Measurements from ENCODE around the gene LTA.
"Not testable (repeated sequence)": the region's sequence is repeated elsewhere in the genome, so short reads cannot be mapped to it uniquely, and the experiment has no call there.

The LTA gene

DNA sequence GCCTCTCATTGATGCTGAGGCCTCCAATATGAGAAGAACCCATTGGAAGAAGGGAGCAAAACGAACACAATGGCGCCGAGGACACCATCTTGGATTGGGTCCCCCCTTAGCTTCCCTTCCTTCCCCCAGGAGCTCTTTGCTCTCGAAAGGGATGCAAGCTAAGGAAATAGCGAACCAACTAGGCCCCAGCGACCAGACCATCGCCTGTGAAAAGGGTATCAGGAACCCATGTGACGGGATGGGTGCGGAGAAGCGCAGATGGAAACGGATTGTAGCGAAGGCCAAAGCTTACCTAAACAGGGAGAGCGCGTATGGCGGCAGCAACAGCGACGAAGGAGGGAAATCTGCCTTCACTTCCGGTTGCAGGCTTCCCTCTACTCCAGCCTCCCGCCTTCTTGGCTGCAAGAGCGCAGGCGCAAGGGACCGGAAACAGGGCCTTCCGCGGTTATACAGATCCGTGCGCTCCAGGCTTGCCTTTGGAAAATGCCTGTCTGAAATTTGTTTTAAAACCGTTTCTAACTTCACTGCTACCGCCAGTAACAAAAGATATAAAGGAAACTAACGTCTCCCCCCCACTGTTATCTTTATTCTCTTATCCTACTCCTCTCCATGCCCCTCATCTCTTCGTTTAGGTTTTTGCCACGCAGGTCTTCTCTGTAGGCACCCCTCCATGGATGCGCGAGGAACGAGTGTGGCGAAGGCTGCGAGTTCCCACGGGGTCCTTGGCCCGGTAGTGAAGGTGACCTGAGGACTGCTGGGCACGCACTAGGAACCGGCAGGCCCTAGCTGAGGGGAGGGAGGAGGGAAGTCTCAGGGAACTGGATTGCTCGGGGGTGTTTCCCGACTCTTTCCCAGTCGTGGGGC, 30.2 kb upstream of the LTA start, which contains the start of gene DDX39B:
Gene DDX39B (minus strand): TSS at position 346 of the 864 bp plus-strand sequence. CDS start 1,471 bp downstream, outside the sequence.
- Histone ChIP-seq H3K9ac (peak within 1 kb of the TSS; percentile 97), H4K20me1 (peaks cover 43% of the 10 kb centered on the region), H3K27me3 (no peaks in the 10 kb centered on the region), H3K4me3 (peak within 1 kb of the TSS; percentile 87), H3K9me3 (no peaks in the 10 kb centered on the region), H3K36me3 (peaks cover 39% of the 10 kb centered on the region), H3K27ac (peak within 1 kb of the TSS; percentile 97), H3K4me1 (peaks cover 67% of the 10 kb centered on the region), H3K4me2 (peak within 1 kb of the TSS; percentile 98)
- TF ChIP-seq Cebpa-rat (IDR thresholded peaks at IDR 0.05) = no peak

DNA sequence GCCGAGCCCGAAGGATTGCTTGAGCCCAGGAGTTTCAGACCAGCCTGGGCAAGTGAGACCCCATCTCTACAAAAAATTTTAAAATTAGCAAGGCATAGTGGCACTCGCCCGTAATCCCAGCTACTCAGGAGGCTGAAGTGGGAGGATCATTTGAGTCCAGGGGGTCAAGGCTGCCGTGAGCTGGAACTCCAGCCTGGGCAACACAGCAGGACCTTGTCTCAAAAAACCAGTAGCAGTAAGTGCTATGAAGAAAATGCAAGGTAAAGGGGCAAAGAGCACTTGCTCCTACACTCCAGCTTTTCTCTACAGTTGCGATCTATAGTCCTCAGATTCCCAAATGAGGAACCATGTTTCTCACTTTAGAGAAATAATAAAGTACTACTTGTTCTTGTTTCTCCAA, 28.4 kb upstream of the LTA start:
- no peaks in the 10 kb centered on the region for H3K9me3 ChIP-seq
- no peak for TF ChIP-seq Cebpa-rat (IDR thresholded peaks at IDR 0.05)
- no peaks in the 10 kb centered on the region for H3K27me3 ChIP-seq
- peak overlapping the region; percentile 87 for H3K4me2 ChIP-seq
- no peak overlapping the region for H3K4me3 ChIP-seq
- peaks cover 26% of the 10 kb centered on the region for H4K20me1 ChIP-seq
- H3K27ac ChIP-seq = no peak overlapping the region
- H3K9ac ChIP-seq = no peak overlapping the region
- H3K36me3 ChIP-seq = peaks cover 21% of the 10 kb centered on the region
- H3K4me1 ChIP-seq = peaks cover 65% of the 10 kb centered on the region

GRCh38 chr6:31544676-31545075, 27.4 kb upstream of the LTA start:
- TF ChIP-seq Cebpa-rat (IDR thresholded peaks at IDR 0.05) = no peak
- peak overlapping the region; percentile 93 for H3K4me2 ChIP-seq
- no peaks in the 10 kb centered on the region for H3K27me3 ChIP-seq
- peaks cover 13% of the 10 kb centered on the region for H3K36me3 ChIP-seq
- H3K4me3 ChIP-seq = no peak overlapping the region
- H3K9ac ChIP-seq = peak overlapping the region; percentile 61
- peaks cover 16% of the 10 kb centered on the region for H4K20me1 ChIP-seq
- 0 out of 2 replicates have a peak overlapping the region, but pooled peaks have one; percentile 64 for H3K27ac ChIP-seq
- H3K9me3 ChIP-seq = no peaks in the 10 kb centered on the region
- peaks cover 65% of the 10 kb centered on the region for H3K4me1 ChIP-seq

DNA sequence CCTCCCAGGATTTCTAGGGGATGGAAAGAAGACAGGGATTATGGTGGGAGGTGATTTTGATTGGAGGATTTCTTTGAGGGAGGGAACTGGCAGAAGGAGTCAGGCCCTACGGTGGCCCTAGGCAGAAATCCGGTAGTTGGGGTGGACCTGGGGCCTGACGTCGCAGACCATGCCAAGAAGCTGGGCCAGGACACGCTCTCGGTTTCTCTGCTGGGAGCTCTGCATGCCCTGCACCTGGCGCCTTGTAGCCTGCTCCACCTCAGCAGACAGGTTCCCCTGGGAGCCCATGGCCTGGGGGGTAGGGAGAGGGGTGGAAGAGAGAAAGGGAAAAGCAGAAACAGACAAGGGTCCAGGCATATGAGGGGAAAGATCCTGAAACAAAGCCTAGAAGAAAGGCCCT, 26.8 kb upstream of the LTA start:
- H3K9me3 ChIP-seq = no peaks in the 10 kb centered on the region
- peak overlapping the region; percentile 63 for H3K4me3 ChIP-seq
- peaks cover 65% of the 10 kb centered on the region for H3K4me1 ChIP-seq
- no peaks in the 10 kb centered on the region for H3K27me3 ChIP-seq
- TF ChIP-seq Cebpa-rat (IDR thresholded peaks at IDR 0.05) = no peak
- H3K36me3 ChIP-seq = peaks cover 8% of the 10 kb centered on the region
- peak overlapping the region; percentile 64 for H3K27ac ChIP-seq
- peak overlapping the region; percentile 93 for H3K4me2 ChIP-seq
- peak overlapping the region; percentile 61 for H3K9ac ChIP-seq
- H4K20me1 ChIP-seq = peaks cover 9% of the 10 kb centered on the region

GRCh38 chr6:31546339-31546957, 25.6 kb upstream of the LTA start, which contains the start of gene ATP6V1G2:
Gene ATP6V1G2, minus strand, starts transcription at chr6:31546608. Its CDS starts 49 bp downstream, at chr6:31546559.
- Histone ChIP-seq H3K4me3 (peak within 1 kb of the TSS; percentile 63), H3K27me3 (no peaks in the 10 kb centered on the region), H3K36me3 (peaks cover 12% of the 10 kb centered on the region; the same call in 1 of the 2 replicates), H3K27ac (peak within 1 kb of the TSS; percentile 84), H3K9ac (peak within 1 kb of the TSS; percentile 78), H3K4me2 (peak within 1 kb of the TSS; percentile 93), H4K20me1 (no peaks in the 10 kb centered on the region), H3K9me3 (no peaks in the 10 kb centered on the region), H3K4me1 (peaks cover 73% of the 10 kb centered on the region)
- no peak for TF ChIP-seq Cebpa-rat (IDR thresholded peaks at IDR 0.05)

DNA sequence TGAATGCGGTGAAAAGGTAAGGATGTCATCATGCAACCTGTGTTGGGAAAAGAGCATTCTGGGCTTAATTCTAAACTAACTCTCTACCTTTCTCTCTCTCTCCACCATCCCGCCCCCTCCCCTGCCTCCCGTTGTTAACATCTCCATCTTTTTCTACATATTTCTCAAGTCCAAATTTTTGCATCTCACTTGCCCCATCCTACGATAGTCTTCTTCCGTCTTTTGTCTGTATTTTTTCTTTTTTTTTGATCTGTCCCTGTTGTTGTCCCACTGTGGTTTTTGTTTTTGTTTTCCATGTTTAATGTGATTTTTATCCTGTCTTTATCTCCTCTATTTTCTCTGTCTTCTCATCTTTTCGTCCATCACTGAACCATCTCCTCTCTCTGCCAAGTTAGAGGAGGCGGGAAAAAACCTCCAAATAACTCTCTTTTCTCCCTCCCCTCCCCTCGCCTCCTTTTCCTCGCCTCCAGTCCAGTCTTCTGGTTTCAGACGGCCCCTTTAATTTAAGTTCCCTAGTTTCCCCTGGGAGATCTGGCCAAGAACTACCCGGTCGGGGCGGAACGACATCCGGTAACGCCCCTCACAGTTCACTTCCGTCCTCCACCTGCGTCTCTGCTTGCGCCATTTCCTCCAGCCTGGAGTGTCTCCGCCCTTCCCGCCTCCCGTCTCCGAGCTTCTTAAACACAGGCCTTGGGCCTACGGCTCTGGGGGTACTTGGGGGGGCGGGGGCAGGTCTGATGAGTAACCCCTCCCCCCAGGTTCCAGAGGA, 24.9 kb upstream of the LTA start, which contains the start of gene NFKBIL1:
Gene NFKBIL1 (plus strand): TSS at position 651 of the 769 bp plus-strand sequence. CDS start 87 bp downstream, at position 738.
- H4K20me1 ChIP-seq = no peaks in the 10 kb centered on the region
- H3K4me1 ChIP-seq = peaks cover 79% of the 10 kb centered on the region
- TF ChIP-seq Cebpa-rat (IDR thresholded peaks at IDR 0.05) = peak; percentile 68
- H3K4me3 ChIP-seq = peak within 1 kb of the TSS; percentile 63
- peaks cover 12% of the 10 kb centered on the region; the same call in 1 of the 2 replicates for H3K36me3 ChIP-seq
- no peaks in the 10 kb centered on the region for H3K9me3 ChIP-seq
- H3K4me2 ChIP-seq = peak within 1 kb of the TSS; percentile 93
- H3K27ac ChIP-seq = peak within 1 kb of the TSS; percentile 84
- H3K27me3 ChIP-seq = no peaks in the 10 kb centered on the region
- H3K9ac ChIP-seq = peak within 1 kb of the TSS; percentile 78

DNA sequence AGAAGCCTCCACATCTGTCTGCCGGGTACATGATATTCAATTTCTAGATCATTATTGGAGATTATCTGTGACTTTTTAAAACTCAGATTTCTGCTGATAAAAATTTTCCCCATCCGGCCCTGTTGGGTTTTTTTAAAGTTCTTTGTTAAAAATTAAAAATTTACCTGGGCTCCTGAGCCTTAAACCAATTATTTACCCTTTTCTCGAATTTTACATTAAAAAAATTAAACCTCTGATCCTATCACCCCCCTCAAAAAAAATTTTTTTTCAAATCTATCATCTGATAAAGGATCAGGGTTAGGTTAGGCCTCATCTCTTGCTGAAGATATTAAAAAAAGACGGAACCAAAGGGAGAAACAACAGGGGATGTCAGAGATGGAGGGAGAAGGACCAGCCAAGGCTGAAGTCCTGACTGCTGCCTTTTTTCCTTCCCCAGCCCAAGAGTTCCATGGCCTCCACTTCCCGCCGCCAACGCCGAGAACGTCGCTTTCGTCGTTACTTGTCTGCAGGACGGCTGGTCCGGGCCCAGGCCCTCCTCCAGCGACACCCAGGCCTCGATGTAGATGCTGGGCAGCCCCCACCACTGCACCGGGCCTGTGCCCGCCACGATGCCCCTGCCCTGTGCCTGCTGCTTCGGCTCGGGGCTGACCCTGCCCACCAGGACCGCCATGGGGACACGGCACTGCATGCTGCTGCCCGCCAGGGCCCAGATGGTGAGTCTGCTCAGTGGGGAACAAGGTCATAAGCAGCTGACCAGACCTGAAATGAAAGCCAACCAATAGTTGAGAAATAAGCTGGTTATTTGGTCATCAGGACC, 24.2 kb upstream of the LTA start:
- Histone ChIP-seq H3K4me2 (peak overlapping the region; percentile 93), H3K36me3 (peaks cover 14% of the 10 kb centered on the region), H3K9ac (peak overlapping the region; percentile 78), H3K9me3 (no peaks in the 10 kb centered on the region), H4K20me1 (no peaks in the 10 kb centered on the region), H3K27ac (peak overlapping the region; percentile 84), H3K4me1 (peaks cover 75% of the 10 kb centered on the region), H3K4me3 (peak overlapping the region; percentile 63), H3K27me3 (no peaks in the 10 kb centered on the region)
- no peak for TF ChIP-seq Cebpa-rat (IDR thresholded peaks at IDR 0.05)

- Histone ChIP-seq H3K27ac (peak overlapping the region; percentile 84), H3K4me1 (peaks cover 70% of the 10 kb centered on the region), H3K9me3 (no peaks in the 10 kb centered on the region), H3K27me3 (no peaks in the 10 kb centered on the region), H3K9ac (peak overlapping the region; percentile 78), H3K4me2 (peak overlapping the region; percentile 93), H3K4me3 (peak overlapping the region; percentile 63), H3K36me3 (peaks cover 19% of the 10 kb centered on the region), H4K20me1 (no peaks in the 10 kb centered on the region)
- no peak for TF ChIP-seq Cebpa-rat (IDR thresholded peaks at IDR 0.05)
Observed at GRCh38 chr6:31548544-31548873, 23.6 kb upstream of the LTA start.

GRCh38 chr6:31551371-31551770, 20.7 kb upstream of the LTA start:
- 0 out of 2 replicates have a peak overlapping the region, but pooled peaks have one; percentile 11 for H3K27ac ChIP-seq
- not testable (repeated sequence) for H3K9me3 ChIP-seq, H3K4me3 ChIP-seq, H4K20me1 ChIP-seq, H3K27me3 ChIP-seq, H3K9ac ChIP-seq
- peak overlapping the region; percentile 35 for H3K4me2 ChIP-seq
- peaks cover 24% of the 10 kb centered on the region for H3K36me3 ChIP-seq
- H3K4me1 ChIP-seq = peaks cover 74% of the 10 kb centered on the region

All from BLaER1 (cell line).